Jurkat, Clone E6-1 (cell line): ENCODE results near the gene STYK1.
"Not testable (repeated sequence)": the region's sequence is repeated elsewhere in the genome, so short reads cannot be mapped to it uniquely, and the experiment has no call there.

Source experiments
- DNase-seq: peaks from one replicate; pipeline ENCODE4 v3.0.0-alpha.2; 2011; ENCODE audit warnings: low read depth, low spot score
- H3K4me3 ChIP-seq: 2 replicates; pipeline ENCODE4 v1.5.1; 2011; ENCODE audit warnings: mild to moderate bottlenecking, low read length, control low read depth, moderate library complexity

The STYK1 gene

GRCh38 chr12:10697156-10697555 lies 23.3 kb upstream of the STYK1 start:
- H3K4me3 ChIP-seq = no peak overlapping the region
- no peak for DNase-seq

DNA sequence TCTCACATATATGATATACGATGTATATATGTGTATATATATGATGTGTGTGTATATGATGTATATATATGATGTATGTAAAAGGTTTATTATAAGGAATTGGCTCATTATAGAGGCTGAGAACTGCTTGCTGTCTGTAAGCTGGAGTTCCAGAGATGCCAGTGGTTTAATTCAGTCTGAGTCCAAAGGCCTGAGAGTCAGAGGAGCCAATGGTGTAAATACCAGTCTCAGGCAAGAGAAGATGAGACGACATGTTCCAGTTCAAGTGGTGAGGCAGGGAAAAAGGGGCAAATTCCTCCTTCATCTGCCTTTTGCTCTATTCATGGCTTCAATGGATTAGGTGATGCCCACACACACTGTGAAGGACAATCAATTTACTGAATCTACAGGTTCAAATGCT lies 17.1 kb upstream of the STYK1 start:
- DNase-seq = no peak
- no peak overlapping the region for H3K4me3 ChIP-seq

GRCh38 chr12:10689146-10689545 lies 15.3 kb upstream of the STYK1 start:
- DNase-seq = no peak
- H3K4me3 ChIP-seq = no peak overlapping the region

DNA sequence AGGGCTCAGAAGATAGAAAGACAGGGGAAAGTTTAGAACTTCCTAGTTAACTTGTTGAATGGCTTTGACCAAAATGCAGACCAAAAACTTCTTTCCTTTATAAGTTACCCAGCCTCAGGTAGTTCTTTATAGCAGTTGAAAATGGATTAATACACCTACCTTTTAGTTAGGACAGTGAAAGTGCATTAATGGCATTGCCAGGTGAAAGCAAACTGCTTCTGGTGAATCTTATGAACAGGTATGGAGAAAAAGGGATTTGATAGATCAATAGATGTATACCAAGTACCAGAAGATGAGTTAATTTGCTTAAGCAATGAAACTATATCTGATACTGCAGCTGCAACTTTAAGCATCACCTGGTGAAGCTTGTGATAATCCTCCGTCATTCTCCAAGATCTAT lies 14.2 kb upstream of the STYK1 start:
- H3K4me3 ChIP-seq = no peak overlapping the region
- no peak for DNase-seq

- DNase-seq = no peak
- no peak overlapping the region for H3K4me3 ChIP-seq
Observed at GRCh38 chr12:10672231-10672868, 1.5 kb downstream of the STYK1 start.

DNA sequence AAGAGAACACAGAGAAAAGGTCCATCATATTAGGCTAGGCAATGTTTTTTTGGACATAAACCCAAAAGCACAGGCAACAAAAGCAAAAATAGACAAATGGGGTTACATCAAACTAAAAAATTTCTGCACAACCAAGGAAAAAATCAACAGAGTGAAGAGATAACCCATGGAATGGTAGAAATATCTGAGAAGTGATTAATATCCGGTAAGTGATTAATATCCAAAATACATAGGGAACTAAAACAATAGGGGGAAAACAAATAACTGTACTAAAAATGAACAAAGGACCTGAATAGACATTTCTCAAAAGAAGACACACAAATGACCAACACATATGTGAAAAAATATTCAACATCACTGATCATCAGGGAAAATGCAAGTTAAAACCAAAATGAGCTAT lies 4.3 kb downstream of the STYK1 start:
- no peak overlapping the region for H3K4me3 ChIP-seq
- no peak for DNase-seq

DNA sequence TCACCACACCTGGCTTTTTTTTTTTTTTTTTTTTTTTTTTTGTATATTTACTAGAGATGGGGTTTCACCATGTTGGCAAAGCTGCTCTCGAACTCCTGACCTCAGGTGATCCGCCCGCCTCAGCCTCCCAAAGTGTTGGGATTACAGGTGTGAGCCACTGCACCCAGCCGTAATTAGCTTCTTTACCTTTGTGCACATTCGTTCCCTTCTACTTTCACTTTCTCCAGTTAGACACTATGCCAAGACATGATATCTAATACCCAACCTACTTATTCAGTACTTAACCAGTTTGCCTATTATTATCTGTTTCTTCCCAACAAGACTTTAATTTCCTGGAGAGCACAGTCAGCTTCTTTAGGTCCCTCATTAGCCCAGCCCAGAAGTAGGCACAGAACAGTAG lies 5.3 kb downstream of the STYK1 start:
- no peak overlapping the region for H3K4me3 ChIP-seq
- DNase-seq = no peak

DNA sequence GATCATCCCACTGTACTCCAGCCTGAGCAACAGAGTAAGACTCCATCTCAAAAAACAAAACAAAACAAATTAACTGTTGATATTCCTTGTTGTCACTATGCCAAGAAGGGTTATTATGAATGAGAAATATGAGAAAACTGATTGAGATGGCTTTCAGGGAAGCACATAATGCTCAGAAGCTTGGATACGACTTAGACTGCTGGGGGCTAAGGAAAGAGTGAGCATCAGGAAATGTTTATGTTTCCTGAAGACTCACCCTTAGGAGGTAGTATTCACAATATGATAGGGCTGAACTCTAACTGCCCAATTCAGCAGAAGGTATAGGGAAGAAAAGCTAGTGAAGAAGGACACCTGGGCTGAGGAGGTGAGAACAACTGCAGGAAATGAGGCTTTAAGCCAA lies 6.3 kb downstream of the STYK1 start:
- no peak overlapping the region for H3K4me3 ChIP-seq

GRCh38 chr12:10664499-10664898 lies 9.4 kb downstream of the STYK1 start:
- no peak for DNase-seq

More for the DNA sequence above, 6.3 kb downstream of the STYK1 start:
- DNase-seq = no peak

GRCh38 chr12:10663869-10664268 lies 10.0 kb downstream of the STYK1 start:
- no peak for DNase-seq

More at GRCh38 chr12:10664499-10664898, 9.4 kb downstream of the STYK1 start:
- H3K4me3 ChIP-seq = no peak overlapping the region

GRCh38 chr12:10661338-10661737 lies 12.5 kb downstream of the STYK1 start:
- H3K4me3 ChIP-seq = no peak overlapping the region
- no peak for DNase-seq

More at GRCh38 chr12:10663869-10664268, 10.0 kb downstream of the STYK1 start:
- H3K4me3 ChIP-seq = no peak overlapping the region

GRCh38 chr12:10654003-10654402 lies 19.8 kb downstream of the STYK1 start:
- H3K4me3 ChIP-seq = no peak overlapping the region
- no peak for DNase-seq

GRCh38 chr12:10652192-10652591 lies 21.7 kb downstream of the STYK1 start:
- DNase-seq = no peak
- H3K4me3 ChIP-seq = no peak overlapping the region

DNA sequence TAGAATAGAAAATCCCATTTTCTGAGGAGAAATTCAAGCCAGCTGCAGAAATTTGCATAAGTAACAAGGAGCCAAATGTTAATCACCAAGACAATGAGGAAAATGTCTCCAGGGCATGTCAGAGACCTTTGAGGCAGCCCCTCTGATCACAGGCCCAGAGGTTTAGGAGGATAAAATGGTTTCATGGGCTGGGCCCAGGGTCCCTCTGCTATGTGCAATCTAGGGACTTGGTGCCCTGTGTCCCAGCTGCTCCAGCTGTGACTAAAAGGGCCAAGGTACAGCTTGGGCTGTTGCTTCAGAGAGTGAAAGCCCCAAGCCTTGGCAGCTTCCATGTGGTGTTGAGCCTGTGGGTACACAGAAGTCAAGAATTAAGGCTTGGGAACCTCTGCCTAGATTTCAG lies 27.3 kb downstream of the STYK1 start:
- H3K4me3 ChIP-seq, DNase-seq: not testable (repeated sequence)

DNA sequence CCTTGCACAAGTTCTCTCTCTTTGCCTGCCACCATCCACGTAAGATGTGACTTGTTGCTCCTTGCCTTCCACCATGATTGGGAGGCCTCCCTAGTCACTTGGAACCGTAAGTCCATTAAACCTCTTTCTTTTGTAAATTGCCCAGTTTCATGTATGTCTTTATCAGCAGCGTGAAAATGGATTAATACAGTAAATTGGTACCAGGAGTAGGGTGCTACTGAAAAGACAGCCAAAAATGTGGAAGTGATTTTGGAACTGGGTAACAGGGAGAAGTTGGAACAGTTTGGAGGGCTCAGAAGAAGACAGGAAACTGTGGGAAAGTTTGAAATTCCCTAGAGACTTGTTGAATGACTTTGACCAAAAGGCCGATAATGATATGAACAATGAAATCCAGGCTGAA lies 27.9 kb downstream of the STYK1 start:
- no peak for DNase-seq
- no peak overlapping the region for H3K4me3 ChIP-seq

- no peak overlapping the region for H3K4me3 ChIP-seq
- no peak for DNase-seq
Observed at GRCh38 chr12:10641735-10642500, 31.9 kb downstream of the STYK1 start.

DNA sequence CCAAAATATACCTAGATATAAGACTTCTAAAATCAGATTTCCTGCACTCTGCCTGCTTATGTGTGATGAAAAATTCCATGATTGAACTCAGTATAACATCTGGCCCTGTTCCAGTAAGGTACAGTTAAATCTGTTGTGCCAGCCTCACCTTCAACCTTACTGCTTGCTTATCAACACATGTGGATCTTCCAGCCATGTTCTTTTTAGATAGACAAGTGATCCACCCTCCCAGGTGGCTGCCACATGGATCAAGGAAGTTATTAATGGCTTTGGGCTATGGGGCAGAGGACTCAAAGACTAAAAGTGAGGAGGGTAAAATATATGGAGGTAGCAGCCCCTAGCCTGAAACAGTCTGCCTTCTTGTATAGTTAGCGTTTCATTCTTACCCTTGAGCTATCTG lies 35.1 kb downstream of the STYK1 start:
- no peak overlapping the region for H3K4me3 ChIP-seq
- no peak for DNase-seq

DNA sequence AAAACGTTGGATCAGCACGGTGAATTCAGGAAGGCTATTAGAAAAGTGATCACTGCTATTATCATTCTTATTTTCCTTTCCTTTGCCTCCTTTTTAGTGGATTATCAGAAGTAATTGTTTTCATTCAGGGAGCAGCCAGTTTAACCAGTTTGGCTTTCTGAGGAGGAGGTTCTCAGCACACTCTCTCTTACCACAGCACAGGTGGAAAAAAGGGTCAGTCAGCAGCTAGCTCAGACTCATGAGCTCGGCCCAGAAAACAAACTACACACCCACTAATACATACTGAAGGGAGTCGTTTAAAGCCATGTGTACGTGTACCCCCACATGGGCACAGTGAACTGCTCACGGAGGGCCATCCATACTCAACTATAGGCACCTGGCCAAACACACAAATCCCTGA lies 37.2 kb downstream of the STYK1 start:
- no peak overlapping the region for H3K4me3 ChIP-seq
- no peak for DNase-seq

DNA sequence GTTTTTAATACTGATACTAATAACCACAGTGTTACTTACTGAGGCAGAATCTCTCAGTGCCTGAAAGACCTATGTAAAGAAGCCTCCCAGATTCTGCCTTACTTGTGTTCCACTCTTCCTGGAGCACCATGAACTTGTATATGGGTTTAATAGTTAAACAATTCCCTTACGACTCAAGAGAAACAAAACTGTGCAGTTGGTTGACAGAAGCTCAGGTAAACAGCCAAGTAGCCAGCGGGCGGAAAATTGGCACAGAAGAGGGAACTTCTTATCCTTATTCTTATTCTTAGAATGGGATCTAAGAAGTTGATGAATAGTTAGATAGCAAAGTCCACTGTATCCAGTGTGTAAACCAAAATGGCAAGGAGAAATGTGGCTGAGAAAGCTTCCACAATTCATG lies 37.7 kb downstream of the STYK1 start:
- no peak for DNase-seq
- H3K4me3 ChIP-seq = no peak overlapping the region

- no peak overlapping the region for H3K4me3 ChIP-seq
- DNase-seq = no peak
Observed at GRCh38 chr12:10635306-10635705, 38.5 kb downstream of the STYK1 start.

DNA sequence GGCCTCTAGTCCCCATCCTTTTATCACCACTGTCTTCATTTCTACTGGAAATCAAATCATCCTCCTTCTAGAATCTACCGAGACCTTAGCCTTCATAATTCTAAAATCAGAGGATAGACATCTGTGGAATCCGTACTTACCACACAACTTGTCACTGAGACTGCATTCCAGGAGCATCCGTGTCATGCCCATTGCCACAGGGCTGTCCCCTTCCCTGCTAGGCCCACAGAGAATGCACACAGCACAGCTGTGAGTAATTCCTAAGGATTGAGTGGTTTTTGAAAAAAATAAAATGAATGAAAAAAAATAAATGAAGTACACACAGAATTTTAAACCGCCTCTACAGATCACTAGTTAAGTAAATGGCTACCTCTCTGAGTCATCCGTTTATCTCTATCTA lies 39.4 kb downstream of the STYK1 start:
- no peak overlapping the region for H3K4me3 ChIP-seq
- no peak for DNase-seq
